NCI-H2196 (cell line): ENCODE results near the gene PARD3B.

Source experiments
- DNase-seq: peaks from one replicate; lab custom pipeline; 2025; ENCODE audit not compliant: unreplicated experiment; lab: John Stamatoyannopoulos, UW

The PARD3B gene

DNA sequence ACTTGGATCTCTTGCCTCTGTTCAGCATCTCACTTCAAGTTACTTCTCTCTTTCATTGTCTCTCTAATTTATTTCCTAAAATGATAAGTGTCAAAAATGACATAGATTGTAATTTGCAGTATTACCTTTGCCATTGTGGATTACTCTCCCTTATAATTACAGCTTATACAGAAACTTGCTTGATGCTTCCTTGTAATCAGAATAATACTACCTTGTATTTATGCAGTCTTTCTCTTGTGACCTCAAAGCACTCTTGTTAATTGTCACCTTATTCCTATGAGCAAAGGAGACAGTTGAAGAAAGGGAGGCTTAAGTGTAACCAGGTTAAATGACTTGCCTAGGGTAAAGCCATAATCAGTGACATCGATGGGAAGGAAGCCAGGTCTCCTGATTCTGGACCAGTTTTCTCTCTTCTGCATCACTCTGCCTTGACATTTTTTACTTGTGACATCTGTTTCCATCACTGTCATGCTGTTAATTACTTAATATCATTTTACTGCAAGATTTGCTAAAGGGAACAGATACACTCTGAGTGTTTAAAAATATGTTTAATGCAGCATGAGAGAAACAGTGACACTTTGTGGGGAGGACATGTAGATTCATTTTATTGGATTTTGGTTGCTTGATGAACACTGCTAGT is 388.6 kb downstream of the PARD3B start:
- DNase-seq = no peak

DNA sequence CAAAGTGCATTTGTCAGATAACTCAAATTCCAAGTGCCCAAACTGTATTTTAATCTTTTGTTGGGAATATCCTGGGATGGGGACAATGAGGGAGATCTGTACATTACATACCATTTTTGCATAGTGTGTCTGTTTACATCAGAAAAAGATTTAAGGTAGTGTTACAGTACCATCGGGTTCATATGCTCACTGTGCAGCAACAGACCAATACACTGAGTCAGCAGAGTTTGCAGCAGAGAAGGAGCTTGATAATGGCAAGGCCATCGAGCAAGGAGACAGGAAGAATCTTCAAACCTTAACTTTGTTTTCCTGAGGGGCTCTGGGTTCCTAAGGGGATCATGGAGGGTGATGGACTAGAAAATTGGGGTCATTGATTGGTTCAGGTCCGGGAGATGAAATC is 399.7 kb downstream of the PARD3B start:
- no peak for DNase-seq

DNA sequence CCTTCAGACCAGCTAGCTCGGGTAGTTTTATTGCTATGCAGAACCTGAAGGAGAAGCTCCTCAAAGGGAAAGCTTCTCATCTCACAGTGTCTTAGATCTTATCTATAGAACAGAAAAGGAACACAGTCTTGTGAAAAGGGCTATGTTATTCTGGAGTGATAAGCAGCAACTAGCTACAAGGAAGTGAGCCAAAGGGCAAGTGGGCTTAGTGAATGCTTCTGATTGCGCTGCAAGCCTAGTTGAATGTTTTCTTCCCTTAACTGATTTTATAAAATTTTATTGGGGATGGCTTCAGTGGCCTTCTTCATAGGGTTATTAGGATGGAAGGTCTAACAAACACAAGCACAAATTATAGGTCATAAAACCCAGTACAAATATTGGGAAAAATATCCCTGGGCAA is 400.1 kb downstream of the PARD3B start:
- no peak for DNase-seq

DNA sequence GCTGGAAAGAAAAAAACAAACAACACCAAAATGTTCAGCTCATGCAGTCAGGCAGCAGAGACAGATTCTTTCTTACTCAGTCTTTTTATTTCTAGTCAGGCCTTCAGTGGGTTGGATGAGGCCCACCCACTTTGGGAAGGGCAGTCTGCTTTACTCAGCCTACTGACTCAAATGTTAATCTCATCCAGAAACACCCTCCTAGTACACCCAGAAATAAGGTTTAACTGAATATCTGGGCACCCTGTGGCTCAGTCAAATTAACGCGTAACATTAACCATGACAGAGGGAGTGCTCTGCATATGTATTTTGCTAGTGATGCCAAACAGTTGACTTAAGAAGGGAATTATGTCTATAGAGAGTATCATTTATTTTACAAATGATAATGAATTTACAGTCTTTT is 401.6 kb downstream of the PARD3B start:
- DNase-seq = no peak

DNA sequence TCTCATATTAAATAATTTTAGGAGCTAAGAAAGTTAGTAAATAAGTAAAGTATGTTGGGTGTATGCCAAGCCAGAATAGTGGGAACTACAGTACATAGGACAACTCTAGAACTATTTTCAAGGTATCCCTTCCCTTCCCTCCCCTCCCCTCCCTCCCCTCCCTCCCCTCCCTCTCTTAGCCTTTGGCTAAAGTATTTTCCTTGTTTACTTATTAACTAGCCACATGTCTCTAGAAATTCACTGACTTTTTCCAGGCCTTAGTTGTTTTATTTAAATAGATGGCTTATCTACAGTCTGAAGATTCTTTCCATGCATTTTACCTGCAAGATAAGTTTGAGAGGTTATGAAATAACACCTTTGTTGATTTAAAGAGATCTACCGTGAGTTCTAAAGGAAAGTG is 402.1 kb downstream of the PARD3B start:
- DNase-seq = no peak

DNA sequence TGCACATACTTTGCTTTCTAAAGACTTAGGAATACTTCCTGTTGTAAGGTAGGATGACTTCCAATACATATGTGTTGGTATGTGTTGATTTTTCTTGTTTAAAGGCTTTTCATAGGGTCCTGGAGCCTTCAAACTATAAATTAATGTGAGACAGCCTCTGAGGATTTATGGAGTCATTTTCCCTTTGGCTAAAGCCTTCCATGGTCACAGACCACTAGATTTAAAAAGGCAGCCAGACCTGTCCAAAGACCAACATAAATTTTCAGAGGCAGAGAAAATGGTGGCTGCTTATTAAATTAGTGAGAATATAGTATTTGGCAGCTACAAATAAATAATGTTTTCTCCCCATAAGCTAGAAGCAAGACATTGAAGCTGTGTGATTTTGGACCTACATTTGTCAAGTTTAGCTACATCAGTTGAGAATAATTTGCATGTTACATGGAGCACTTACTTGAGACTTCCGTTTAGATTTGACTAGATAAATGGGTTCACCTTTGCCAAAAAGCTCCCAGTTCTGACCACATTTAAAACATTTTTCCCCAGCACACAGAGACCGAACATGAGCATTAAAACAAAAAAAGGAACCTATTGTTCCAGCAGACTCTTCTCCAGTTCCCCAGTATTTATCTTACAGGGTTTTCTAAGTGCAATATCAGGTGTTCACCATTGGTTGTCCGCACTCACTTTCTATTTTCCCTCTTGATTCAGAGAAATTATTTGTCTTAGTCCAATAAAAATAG is 402.9 kb downstream of the PARD3B start:
- DNase-seq = no peak

DNA sequence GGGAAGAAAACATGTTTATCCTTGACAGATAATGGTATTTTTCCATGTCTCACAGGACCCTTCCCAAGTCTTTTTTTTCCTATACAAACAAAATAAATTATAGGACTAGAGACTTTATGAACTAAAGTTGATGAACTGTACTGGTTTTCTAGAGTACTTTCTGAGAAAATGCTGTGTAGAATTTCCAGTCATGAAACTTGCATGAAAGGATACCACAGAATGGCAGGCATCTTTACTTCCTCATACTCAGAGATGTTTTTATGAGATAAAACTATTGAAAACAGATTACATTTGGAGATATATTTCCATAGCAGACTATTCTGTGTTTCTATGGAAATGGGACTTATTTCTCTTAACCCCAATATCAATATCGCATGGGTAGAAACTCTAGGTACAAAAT is 403.5 kb downstream of the PARD3B start:
- DNase-seq = no peak

DNA sequence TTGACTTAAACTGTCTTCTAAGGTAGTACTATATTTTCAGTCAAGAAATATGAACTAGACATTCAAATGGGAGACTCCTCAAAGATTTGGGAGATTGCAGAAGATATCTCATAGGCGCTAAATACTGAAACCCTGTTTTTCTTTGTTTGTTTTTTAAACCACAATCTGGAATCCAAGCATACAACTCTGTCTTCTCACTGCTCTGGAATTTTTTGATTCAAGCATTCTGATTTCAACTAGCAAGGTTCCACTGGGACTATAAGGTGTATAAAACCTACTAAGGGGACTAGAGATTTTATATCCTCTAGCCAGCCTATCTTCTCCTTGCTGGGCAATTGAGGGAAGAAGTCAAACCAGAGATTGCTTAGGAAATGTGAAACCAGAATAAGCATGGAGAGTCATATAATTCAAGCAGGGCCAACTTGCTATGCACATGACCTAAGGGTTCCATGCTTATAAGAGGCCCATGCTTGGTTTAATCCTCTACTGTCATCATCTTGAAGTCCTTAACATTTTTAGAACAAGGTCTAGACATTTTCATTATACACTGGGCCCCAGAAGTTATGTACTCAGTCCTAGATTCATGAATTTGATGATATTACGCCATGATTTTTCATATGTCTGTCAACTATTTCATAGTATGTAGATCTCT is 405.5 kb downstream of the PARD3B start:
- DNase-seq = no peak

DNA sequence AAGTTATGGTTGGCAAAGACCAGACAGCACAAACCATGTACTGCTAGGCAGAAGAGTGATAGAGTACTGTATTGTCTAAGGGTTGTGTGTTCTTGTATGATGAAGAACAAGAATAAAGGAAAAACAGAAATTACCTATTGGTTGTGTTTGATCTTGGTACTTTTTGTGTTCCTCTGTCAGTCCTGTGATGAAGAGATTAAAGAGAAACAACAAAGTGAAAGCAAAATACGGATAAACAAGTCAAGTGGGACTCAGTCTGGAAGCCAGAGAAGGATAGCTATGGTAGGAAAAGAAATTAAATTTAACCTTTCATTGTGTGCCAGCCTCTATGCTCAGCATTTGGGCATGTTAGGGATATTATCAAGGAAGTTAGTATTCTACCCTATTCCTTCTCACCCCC is 413.1 kb downstream of the PARD3B start:
- no peak for DNase-seq

DNA sequence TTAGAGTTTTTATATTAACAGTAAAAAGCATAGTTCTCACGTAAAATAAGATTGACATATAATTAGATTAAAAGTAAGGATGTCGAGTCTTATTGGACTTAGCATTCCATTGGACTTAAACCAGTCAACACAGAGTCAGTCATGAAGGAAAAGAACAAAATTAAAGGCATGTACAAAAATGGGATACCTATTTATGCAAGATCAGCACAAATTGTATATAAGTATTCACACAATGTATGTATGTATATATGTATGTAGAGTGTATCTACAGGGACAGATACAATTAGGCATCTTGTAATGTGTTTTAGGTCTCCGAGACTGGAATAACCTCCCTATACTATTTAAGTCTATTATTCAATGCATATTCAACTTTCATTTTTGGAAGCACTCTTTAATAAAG is 419.1 kb downstream of the PARD3B start:
- DNase-seq = no peak

DNA sequence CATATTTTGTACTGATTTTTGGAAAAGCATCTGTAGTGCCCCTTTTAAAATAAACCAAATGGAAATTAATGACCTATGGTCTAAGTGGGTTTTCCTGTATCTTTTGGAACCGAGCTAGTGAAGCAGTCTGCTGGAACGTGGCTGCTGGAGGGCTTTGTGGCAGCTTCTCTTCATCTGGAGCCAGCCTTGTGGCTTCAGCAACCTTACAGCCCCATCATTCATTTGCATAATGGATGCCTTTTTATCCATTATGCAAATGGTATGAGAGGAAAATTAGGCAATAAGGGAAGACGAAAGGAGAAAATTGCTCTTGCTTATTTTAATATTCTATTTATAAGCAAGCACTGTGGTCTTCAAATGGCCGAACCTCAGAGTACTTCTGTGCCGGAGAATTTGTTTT is 421.0 kb downstream of the PARD3B start:
- no peak for DNase-seq

DNA sequence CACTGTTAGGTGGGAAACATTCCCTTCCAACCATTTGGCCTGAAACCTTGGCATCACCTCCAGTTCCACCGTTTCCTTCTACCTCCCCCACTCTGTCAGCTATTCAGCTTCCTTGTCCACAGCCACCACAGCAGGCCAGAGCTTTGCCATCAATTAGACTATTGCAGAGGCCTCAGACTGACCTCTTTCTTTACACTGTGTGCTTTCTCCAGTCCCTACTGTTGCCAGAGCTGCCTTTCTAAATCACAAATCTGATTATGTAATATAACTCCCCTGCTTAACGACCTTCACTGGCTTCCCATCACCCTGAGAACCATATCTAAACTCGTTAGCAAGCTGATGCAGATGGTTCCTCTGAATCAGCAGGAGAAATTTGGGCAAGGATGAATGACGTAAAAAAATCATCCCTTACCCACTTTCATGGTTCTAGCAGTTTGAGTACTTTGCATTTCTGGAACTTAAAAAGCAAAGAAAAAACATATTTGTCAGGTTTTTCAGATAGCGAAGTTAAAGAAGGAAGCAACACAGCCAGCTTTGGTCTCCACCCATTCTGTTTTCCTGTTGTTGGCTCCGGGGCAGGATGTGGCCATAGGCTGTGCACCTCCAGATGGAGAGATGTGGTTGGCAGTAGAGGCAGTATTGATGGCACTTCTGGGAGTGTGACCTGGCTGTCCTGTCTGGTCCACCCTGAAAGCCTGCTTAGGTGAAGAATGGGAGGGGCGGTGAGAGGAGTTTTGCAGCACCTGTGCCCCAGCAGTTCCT is 422.1 kb downstream of the PARD3B start:
- DNase-seq = no peak

DNA sequence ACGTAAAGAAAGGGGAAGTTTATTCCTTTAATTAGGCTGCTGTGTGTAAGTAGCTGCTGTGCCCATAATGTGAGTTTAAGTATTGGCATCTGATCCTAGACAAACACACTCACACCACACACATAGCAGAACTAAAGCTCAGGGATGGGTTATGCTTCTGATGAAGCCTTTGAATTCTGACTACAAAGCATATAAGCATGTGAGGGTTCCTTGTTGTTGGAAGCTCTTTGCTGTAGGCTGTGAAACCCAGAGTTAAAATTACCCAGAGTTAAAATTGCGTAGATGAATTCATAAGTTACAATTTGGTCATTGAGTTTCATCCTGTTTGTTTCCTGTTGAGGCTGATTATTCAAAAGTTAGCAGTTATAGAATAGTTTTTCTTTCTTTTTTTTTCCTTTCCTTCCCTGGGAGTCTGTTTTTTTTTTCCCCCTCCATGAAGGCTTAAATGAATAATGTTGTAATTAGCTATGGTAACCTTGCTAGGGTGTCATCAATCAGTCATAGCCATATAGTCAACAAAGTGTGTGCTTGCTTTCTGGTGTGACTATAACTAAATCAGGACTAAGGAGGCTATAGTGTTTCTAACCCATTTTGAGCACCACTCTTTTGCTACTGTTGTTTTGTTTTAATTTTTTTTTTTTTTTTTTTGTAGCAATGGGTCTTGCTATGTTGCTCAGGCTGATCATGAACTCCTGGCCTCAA is 426.1 kb downstream of the PARD3B start:
- DNase-seq = no peak

DNA sequence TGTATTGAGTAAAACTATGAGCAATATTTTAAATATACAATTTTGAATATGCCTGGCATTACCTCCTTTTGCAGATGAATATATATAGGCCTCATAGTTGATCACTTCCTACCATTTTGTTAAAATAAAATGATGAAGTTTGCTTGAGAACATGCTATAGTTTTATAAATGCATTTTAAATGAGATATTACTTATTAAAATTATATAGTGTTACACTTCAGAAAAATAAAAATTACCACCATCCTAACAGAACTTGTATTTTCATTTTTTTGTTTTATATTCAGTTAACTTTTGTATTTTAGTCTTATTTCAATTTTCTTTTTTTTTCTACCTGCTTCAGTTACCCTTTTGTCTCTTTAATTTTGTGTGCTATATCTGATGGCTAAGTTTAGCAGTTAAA is 426.9 kb downstream of the PARD3B start:
- no peak for DNase-seq

DNA sequence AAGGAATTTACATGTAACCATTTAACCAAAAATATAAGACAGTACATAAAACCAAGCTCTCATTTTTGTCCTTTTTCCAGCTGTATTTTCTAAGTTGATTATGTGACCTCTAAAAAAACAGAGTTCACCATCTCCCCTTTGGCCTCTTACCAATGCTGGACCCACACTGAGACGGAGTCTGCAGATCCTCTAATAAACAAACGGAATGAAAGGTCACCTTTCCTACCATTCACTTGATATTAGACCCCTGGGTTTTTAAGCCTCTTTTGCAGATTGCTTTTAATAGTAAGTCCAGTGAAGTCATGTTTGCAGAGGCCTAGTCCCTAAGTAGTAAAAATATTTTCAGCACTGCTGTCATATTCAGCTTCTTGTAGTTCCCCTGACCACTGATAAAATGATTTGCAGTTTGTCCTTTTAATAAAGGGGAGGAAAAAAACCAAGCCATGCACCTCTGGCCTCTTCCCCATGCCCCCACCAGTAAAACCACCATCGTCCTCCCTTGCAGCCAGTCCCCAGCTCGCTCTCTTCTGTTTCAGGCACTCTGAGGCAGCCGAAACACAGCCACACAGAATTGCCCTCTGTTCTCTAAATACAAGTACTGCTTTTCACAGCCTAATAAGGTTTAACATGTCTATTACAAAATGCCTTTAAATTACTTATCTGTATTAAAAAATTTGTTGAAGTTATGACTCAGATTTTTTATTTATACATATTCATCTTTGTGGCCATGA is 427.5 kb downstream of the PARD3B start:
- no peak for DNase-seq

DNA sequence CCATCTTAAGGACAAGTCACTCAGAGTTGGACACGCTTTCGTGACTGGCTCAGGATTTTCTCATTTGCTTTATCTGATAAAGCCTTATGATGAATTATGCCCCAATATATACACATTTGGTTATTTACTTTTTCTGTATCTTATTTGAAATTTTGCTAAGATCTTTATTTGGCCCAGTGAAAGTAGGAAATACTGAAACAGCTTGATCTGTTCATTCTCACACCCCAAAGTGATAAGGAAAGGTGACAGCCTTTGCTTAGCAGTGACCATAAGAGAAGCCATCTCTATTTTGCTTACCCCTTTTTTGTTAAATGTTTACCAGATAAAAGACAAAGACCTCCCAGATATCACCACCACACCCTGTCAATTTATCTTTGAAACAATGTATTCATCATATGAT is 428.3 kb downstream of the PARD3B start:
- DNase-seq = no peak

DNA sequence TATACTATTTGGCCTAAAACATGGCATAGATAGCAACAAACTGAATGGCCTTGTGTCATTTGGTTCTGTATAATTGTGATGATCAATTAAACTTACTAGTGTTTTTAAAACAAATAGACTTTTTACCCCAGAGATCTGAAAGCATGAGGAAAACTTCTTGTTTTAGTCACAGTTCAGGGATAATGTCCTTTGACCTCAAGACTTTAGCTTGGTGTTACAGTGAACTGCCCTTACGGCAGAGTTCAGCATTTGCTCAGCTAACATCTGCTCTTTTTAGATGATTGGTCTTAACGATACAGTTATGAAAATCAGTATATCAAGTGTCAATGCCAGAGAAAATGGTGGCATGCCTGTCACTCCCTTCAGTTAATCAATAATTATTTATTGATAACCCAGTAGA is 429.2 kb downstream of the PARD3B start:
- no peak for DNase-seq

DNA sequence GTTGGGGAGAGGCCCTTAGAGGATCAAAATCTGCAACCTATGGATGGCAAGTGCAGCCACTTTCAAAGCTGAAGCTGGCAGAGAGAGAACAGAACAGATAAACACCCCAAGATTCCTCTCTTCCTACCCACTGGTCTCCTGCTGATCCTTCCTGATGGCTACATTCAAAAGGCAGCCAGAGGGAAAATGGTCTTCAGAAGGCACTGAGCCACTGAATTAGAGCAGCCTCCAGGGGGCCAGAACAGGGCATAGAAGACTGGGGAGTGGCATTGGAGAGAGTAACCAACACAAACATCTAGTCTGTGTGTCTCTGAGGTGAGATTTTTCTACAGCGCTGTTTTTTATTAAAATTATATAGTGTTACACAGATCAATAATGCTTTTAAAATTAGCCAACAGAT is 432.6 kb downstream of the PARD3B start:
- DNase-seq = no peak

DNA sequence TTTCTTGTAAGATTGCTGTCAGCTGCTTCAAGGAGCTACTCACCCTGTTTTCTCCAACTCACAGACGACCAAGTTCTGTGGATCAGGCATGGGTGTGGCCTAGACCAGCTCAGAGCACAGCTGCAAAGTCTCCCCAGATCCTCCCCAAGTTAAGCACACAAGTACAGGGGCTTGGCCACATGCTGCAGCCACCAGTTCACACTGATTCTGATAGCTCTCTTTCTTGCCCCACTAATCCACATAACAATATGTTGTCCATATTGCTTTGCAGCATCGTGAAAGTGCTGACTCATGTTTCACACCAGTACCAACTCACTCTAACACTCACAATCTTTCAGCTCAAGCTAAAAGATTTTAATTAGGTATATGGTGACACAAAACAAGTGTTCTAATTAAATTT is 437.0 kb downstream of the PARD3B start:
- DNase-seq = no peak

DNA sequence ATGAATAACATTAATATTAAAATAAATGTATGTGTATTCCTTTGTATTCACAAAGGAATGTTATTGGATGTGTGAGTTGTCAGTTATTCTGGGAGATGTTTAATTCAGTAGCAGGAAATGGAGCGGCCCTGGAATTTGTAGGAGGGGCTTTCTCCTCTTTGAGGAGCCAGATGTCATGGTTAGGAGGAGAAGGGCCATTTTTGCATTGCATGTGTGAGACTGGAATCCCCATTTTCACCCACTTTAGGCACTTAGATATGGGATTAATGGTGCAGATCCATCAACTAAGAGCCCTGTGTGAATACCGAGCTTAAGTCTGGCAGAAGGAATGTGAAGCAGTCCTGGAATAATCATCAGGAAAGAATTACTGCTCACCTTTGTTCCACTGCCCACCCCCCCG is 439.2 kb downstream of the PARD3B start:
- DNase-seq = no peak

DNA sequence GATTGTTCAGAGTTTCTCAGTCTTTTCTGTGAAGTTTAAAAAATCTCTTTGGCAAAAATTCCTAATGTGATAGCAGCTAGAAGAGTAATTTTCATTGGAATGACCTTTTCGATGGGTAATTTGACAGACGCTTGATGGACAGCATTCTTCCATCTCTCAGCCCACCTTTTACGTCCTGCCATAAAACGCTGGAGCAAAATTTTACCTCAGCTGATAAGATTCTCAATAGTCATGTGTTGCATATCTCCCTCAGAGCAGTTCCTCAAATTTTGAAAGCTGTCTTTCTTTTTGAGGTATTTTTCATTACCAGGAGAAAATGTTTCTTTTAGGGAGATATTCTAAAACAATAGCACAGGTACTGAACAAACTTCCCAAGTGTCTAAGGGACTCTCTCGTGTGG is 441.4 kb downstream of the PARD3B start:
- no peak for DNase-seq
